Naive thymus-derived CD8-positive, alpha-beta T cell (primary cell): ENCODE data around the gene EPS8L2. TPM values are rescaled to one million over a fixed set of nuclear protein-coding genes. Genes with fewer than 3 reads are reported as not detected.

Source experiments
- ATAC-seq, 2 donors: fragments of 150-1000 bp; cut with Tn5 transposase in 1 of 2; sonication (Bioruptor Pico), chemical (Tn5 transposase) in 1 of 2; 1 replicate in 1 of 2; 2 replicates in 1 of 2; pipeline ENCODE4 v1.10.0; 2021; ENCODE audit warnings: mild to moderate bottlenecking in 2 of 2, moderate library complexity in 2 of 2
- POLR2A ChIA-PET: fragments of 350-600 bp; sonication (Branson Sonifier 250); formaldehyde crosslinking; loops from one replicate; lab custom pipeline; 2021; ENCODE audit warnings: antibody characterized with exemption; lab: Charles Lee
- DNase-seq, 10 donors: peaks; one replicate each; pipeline versions ENCODE4 v3.0.0 to v3.0.0-alpha.2; 2020 to 2022
- H3K27ac Mint-ChIP-seq, 10 donors: one replicate each; pipeline ENCODE4 v1.8.0; 2020 to 2022; ENCODE audit warnings: mild to moderate bottlenecking in 10 of 10, mixed read lengths in 10 of 10, moderate library complexity in 4 of 10, inconsistent platforms in 1 of 10
- H3K27me3 Mint-ChIP-seq, 5 donors: one replicate each; pipeline ENCODE4 v1.8.0; 2021 to 2022; ENCODE audit warnings: mixed read lengths in 5 of 5
- H3K36me3 Mint-ChIP-seq, 3 donors: one replicate each; pipeline ENCODE4 v1.8.0; 2020 to 2022; ENCODE audit warnings: mixed read lengths in 3 of 3, mild to moderate bottlenecking in 2 of 3, inconsistent platforms in 1 of 3
- H3K4me1 Mint-ChIP-seq, 4 donors: one replicate each; pipeline ENCODE4 v1.8.0; 2021 to 2022; ENCODE audit warnings: mixed read lengths in 4 of 4
- H3K4me3 Mint-ChIP-seq, 10 donors: one replicate each; pipeline ENCODE4 v1.8.0; 2020 to 2022; ENCODE audit warnings: mild to moderate bottlenecking in 10 of 10, mixed read lengths in 10 of 10, moderate library complexity in 6 of 10, inconsistent platforms in 1 of 10
- H3K9me3 Mint-ChIP-seq, 9 donors: one replicate each; pipeline ENCODE4 v1.8.0; 2020 to 2022; ENCODE audit warnings: mixed read lengths in 9 of 9, mild to moderate bottlenecking in 3 of 9, inconsistent platforms in 1 of 9, moderate library complexity in 1 of 9
- polyA plus RNA-seq, 3 donors: library from polyadenylated mRNA; unstranded; fragments of 300-500 nt; fragmentation: Illumina TruSeq; gene quantifications; one replicate each; pipeline ENCODE4 v1.2.3, GENCODE V29; 2021
- total RNA-seq, 8 experiments: library from RNA in 2 of 8; stranded (reverse) in 2 of 8; gene quantifications; one replicate each; pipeline ENCODE4 v1.2.3 and lab custom pipeline; 2021 to 2026

EPS8L2 gene
- total RNA-seq, result 1 to 10 TPM; 8.2 to 9.7 TPM
- 10 to 100 TPM in 2 of 3 donors, 1 to 10 TPM in 1; 9.6 to 20.4 (median 14.8) TPM for polyA plus RNA-seq
- 4.9 to 7.9 (median 6.1) reads per million in 6 experiments for total RNA-seq (lab: John Stamatoyannopoulos, UW)

GRCh38 chr11:705646-706438 is at the start of gene EPS8L2:
Gene EPS8L2, plus strand, starts transcription at chr11:706231. Its CDS starts 3,177 bp downstream, at chr11:709408.
- Mint-ChIP-seq H3K27ac (peak within 1 kb of the TSS in 2 of 10 donors; percentile 53 to 72), H3K4me3 (peak within 1 kb of the TSS in 8 of 10 donors; percentile 18 to 77 (median 36)), H3K36me3 (peaks cover 0 to 3% (median 0%) of the 10 kb centered on the region in 3 donors), H3K4me1 (peaks cover 3 to 15% (median 7%) of the 10 kb centered on the region in 4 donors), H3K27me3 (peaks cover 1 to 25% (median 11%) of the 10 kb centered on the region in 5 donors), H3K9me3 (no peaks in the 10 kb centered on the region)
- DNase-seq (no peak), ATAC-seq (peak; percentile 71 to 77)
- POLR2A ChIA-PET, result interaction anchor here (1.9 to 2.2 kb wide), 3 partner anchors 10 to 20 kb away, joined by 6 to 18 read pairs (median 8); partner anchors contain the start of genes DEAF1 and TMEM80

DNA sequence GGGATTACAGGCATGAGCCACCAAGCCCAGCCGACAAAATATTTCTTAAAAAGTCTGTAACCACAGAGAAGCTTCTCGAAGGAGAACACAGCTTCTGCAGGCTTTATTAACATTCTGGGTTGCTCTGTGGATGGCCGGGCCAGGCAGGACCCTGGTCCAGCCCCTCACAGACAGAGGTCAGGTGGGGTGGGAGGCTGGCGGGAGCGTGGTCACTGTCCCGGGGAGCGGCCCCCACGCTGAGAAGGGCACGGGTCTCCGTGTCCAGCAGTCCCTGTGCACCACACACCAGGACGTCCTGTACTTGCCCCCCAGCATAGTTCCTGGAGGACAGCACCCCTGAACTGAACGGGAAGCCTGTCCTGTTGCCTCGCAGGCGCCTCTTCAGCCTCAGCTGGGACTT is 49.6 kb upstream of the EPS8L2 start:
- Mint-ChIP-seq H3K36me3 (peaks cover 0 to 60% (median 7%) of the 10 kb centered on the region in 3 donors), H3K27ac (no peak overlapping the region), H3K27me3 (no peaks in the 10 kb centered on the region), H3K9me3 (no peaks in the 10 kb centered on the region), H3K4me1 (no peaks in the 10 kb centered on the region), H3K4me3 (no peak overlapping the region)
- POLR2A ChIA-PET, result no interaction called here
- no peak for DNase-seq
- ATAC-seq, result no peak

- no peaks in the 10 kb centered on the region for H3K27me3 Mint-ChIP-seq
- ATAC-seq, result no peak
- peaks cover 0 to 59% (median 5%) of the 10 kb centered on the region in 3 donors for H3K36me3 Mint-ChIP-seq
- DNase-seq, result no peak
- POLR2A ChIA-PET, result no interaction called here
- no peaks in the 10 kb centered on the region for H3K9me3 Mint-ChIP-seq
- H3K27ac Mint-ChIP-seq, result no peak overlapping the region
- H3K4me3 Mint-ChIP-seq, result no peak overlapping the region
- H3K4me1 Mint-ChIP-seq, result no peaks in the 10 kb centered on the region
Measured at GRCh38 chr11:656866-657265, 49.2 kb upstream of the EPS8L2 start.

DNA sequence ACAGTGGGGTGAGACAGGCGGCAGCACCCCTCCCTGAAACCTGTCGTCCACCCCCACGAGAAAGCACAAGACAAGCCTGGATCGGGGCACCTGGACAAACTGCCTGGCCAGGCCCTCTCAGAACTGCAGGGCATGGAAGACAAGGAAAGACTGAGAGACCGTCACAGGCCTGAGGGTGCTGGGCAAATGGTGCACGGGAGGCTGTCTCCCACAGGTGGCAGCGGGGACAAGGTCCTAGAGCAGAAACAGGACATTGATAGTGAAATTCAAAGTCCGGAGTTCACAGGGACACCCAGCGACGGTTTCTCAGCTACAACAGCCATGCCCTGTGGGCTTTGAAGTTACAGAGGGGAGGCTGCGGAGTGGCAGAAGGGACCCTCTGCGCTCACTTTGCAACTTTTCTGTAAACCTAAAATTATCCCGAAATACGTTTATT is 48.3 kb upstream of the EPS8L2 start:
- Mint-ChIP-seq H3K27me3 (no peaks in the 10 kb centered on the region), H3K4me1 (peaks cover 0 to 3% (median under 1%) of the 10 kb centered on the region in 4 donors), H3K9me3 (no peaks in the 10 kb centered on the region), H3K36me3 (peaks cover 0 to 56% (median 3%) of the 10 kb centered on the region in 3 donors), H3K27ac (peak overlapping the region in 1 of 10 donors; percentile 67), H3K4me3 (no peak overlapping the region)
- ATAC-seq (no peak), DNase-seq (no peak)
- POLR2A ChIA-PET, result no interaction called here

DNA sequence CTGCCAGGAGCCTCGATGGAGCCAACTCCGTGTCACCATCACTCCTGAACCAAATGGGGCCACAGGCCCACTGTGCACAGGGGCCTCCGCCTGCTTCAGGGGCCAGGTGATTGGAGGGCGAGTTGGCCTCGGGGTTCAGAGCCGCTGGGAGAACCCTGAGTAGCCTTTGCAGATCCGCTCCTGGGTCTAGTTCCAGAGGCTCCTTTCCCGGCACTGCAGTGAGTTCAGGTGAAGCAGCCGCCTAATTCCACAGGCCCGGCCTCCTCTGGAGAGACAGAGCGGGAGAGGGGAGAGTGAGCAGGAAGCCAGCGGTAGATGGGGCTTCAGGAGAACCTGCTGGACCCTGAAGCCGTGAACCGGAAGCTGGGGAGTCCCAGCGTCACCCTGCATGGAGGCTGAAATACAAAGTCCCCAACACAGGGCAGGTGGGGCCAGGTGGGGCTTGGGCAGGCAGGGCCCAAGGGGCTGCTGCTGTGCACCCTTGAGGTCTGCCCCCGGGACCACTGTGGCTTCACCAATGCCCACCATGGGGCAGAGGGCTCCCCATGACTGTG is 46.4 kb upstream of the EPS8L2 start:
- POLR2A ChIA-PET, result no interaction called here
- Mint-ChIP-seq H3K36me3 (peaks cover 0 to 53% (median 3%) of the 10 kb centered on the region in 3 donors), H3K27me3 (no peaks in the 10 kb centered on the region), H3K4me3 (no peak overlapping the region), H3K9me3 (no peaks in the 10 kb centered on the region), H3K4me1 (peaks cover 0 to 5% (median 1%) of the 10 kb centered on the region in 4 donors), H3K27ac (no peak overlapping the region)
- ATAC-seq, result no peak
- no peak for DNase-seq

DNA sequence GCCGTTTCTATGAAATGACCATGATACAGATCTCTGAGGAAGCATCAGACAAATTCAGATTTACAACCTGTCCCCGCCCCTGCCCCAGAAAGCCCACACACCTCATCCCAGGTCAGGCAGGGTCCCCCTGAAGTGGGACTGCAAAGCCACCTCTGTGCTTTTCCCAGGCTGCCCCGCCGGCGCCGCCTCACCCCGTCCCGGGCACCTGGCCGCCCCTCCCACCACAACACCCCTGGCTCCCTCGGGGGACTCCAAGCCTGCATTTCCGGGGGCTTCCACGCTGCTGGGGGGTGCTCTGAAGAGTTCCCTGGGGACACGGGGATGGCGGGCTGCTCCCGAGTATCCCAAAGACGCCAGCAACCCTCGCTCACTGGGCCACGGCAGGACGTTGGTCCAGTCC is 45.8 kb upstream of the EPS8L2 start:
- POLR2A ChIA-PET, result no interaction called here
- no peaks in the 10 kb centered on the region for H3K27me3 Mint-ChIP-seq
- DNase-seq (no peak), ATAC-seq (no peak)
- peaks cover 0 to 5% (median 1%) of the 10 kb centered on the region in 4 donors for H3K4me1 Mint-ChIP-seq
- H3K9me3 Mint-ChIP-seq, result no peaks in the 10 kb centered on the region
- H3K36me3 Mint-ChIP-seq, result peaks cover 0 to 49% (median 3%) of the 10 kb centered on the region in 3 donors
- no peak overlapping the region for H3K27ac Mint-ChIP-seq
- no peak overlapping the region for H3K4me3 Mint-ChIP-seq

DNA sequence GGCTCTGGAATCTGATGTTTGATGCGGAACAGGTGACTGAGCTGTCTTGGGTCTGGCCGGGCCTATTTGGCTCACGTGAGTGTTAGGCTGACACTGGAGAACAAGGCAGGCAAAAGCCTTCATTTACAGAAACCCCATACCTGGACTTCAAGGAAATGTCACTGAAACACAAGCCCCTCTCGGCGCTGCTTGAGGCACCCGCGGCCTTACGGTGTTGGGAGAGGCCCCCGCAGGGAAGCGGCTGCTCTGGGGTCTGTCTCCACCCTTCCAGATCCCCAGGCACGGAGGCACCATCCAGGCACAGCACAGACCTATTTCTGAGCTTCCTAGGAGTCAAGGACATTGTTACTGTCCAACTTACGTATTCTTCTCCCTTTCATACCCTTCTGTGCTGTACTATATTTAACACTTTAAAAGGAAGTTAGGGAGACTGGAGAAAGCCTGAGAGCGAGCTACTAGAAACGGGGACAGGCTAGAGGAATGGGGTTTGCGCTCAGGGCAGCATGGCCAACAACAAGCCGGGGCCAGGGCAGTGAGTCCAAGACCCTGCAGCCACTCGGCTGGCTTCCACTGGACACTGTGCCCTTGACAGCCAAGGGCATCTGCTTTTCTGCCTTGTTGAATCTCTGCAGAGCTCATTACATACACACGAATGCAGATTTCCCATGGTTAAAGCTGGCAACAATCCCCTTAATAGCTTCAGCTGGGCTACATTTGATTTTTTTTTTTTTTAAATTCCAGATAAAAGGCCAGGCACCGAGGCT is 45.2 kb upstream of the EPS8L2 start:
- no peaks in the 10 kb centered on the region for H3K9me3 Mint-ChIP-seq
- no peaks in the 10 kb centered on the region for H3K27me3 Mint-ChIP-seq
- no peak overlapping the region for H3K27ac Mint-ChIP-seq
- no peak overlapping the region for H3K4me3 Mint-ChIP-seq
- no peak for ATAC-seq
- POLR2A ChIA-PET, result no interaction called here
- peaks cover 0 to 53% (median 3%) of the 10 kb centered on the region in 3 donors for H3K36me3 Mint-ChIP-seq
- no peak for DNase-seq
- peaks cover 0 to 5% (median 2%) of the 10 kb centered on the region in 4 donors for H3K4me1 Mint-ChIP-seq

DNA sequence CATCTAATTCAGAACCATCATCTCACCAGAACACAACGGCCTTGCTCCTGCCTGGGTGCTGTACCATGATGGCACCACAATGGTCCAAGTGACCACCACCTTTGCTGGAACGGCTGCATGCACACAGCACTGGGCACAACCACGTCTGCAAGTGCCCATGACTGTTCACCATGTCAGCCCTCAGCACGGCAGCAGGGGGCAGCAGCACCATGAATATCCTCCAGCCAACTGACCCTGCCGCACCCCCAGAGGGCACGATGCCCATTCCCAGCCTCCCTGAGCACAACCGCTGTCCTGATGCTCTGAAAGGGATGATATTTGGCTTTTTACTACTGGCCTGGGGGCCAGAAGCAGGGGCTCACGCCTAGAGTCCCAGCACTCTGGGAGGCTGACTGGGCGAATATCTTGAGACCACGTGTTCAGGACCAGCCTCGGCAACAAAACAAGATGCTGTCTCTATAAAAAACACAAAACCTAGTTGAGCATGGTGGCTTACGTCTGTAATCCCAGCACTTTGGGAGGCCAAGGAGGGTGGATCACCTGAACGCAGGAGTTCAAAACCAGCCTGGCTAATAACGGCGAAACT is 43.2 kb upstream of the EPS8L2 start:
- Mint-ChIP-seq H3K36me3 (peaks cover 0 to 50% (median 3%) of the 10 kb centered on the region in 3 donors), H3K27me3 (no peaks in the 10 kb centered on the region), H3K4me1 (peaks cover 0 to 5% (median 2%) of the 10 kb centered on the region in 4 donors), H3K9me3 (no peaks in the 10 kb centered on the region), H3K4me3 (no peak overlapping the region), H3K27ac (peak overlapping the region in 2 of 10 donors; percentile 49 to 88)
- POLR2A ChIA-PET, result interaction anchor here (1.3 kb wide), 1 partner anchor 64 kb away, joined by 4 read pairs; no protein-coding TSS in a partner anchor
- DNase-seq (peak in 6 of 10 donors; percentile 25 to 43 (median 38)), ATAC-seq (peak; percentile 67 to 80)

- ATAC-seq, result no peak
- POLR2A ChIA-PET, result no interaction called here
- Mint-ChIP-seq H3K9me3 (no peaks in the 10 kb centered on the region), H3K27ac (peak overlapping the region in 2 of 10 donors; percentile 64 to 80), H3K4me3 (no peak overlapping the region), H3K27me3 (no peaks in the 10 kb centered on the region), H3K4me1 (peaks cover 0 to 5% (median 2%) of the 10 kb centered on the region in 4 donors), H3K36me3 (peaks cover 0 to 38% (median 3%) of the 10 kb centered on the region in 3 donors)
- DNase-seq, result no peak
Measured at GRCh38 chr11:665062-665703, 40.8 kb upstream of the EPS8L2 start.

- peaks cover 0 to 5% (median 2%) of the 10 kb centered on the region in 4 donors for H3K4me1 Mint-ChIP-seq
- POLR2A ChIA-PET, result no interaction called here
- peak overlapping the region in 3 of 10 donors; percentile 41 to 80 (median 64) for H3K27ac Mint-ChIP-seq
- H3K27me3 Mint-ChIP-seq, result no peaks in the 10 kb centered on the region
- H3K4me3 Mint-ChIP-seq, result no peak overlapping the region
- H3K9me3 Mint-ChIP-seq, result no peaks in the 10 kb centered on the region
- no peak for ATAC-seq
- H3K36me3 Mint-ChIP-seq, result peaks cover 0 to 38% (median 3%) of the 10 kb centered on the region in 3 donors
- DNase-seq, result no peak
Measured at GRCh38 chr11:665704-666281, 40.2 kb upstream of the EPS8L2 start.

DNA sequence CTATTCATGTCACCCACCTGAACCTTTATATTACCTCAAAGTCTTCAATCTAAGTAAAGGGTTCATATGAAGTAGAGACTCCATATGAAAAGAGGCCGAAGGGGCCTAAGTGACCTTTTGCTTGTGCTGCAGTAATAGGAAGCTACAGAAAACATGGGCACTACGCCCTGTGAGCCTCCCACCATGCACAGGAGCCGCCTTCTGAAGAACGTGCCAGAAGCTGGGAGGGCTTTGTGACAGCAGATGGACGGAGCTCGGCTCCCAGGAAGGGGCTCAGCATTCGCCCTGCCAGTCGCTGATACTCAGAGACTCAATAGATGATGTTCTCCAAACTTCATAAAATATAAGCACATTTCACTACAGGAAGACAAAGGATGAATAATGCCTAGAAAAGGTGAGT is 32.2 kb upstream of the EPS8L2 start:
- Mint-ChIP-seq H3K36me3 (peaks cover 6 to 52% (median 20%) of the 10 kb centered on the region in 3 donors), H3K4me3 (no peak overlapping the region), H3K27me3 (no peaks in the 10 kb centered on the region), H3K27ac (peak overlapping the region in 2 of 10 donors; percentile 6 to 32), H3K4me1 (peaks cover 0 to 2% (median 0%) of the 10 kb centered on the region in 4 donors), H3K9me3 (no peaks in the 10 kb centered on the region)
- POLR2A ChIA-PET, result interaction anchor here (0.5 to 0.6 kb wide), 2 partner anchors 10 to 77 kb away, joined by 3 to 4 read pairs; no protein-coding TSS in a partner anchor
- no peak for ATAC-seq
- DNase-seq, result no peak
